ENCODE results near the gene MBP. TPM values are rescaled to one million over a fixed set of nuclear protein-coding genes. Genes with fewer than 3 reads are reported as not detected.
A peak's percentile ranks its signal among the peaks of the same experiment; 100 is the strongest.

MBP gene
- total RNA-seq, 2 experiments from 2014 or later, result 13.5 to 28.9 TPM

GRCh38 chr18:77121523-77121922, 11.1 kb downstream of the MBP start:
- ChIA-PET POLR2A (interaction anchor here (0.6 to 2.4 kb wide), 7 partner anchors 10 to 1449 kb away, joined by 3 to 12 read pairs (median 3); no protein-coding TSS in a partner anchor), CTCF (ENCODE audit: unreplicated experiment) (no interaction called here)
- Histone ChIP-seq H3K36me3 (ENCODE audit: insufficient read depth, low read length) (peaks cover 9% of the 10 kb centered on the region), H2AFZ (ENCODE audit: low read length) (no peak overlapping the region), H3K79me2 (ENCODE audit: insufficient read depth, low read depth, low read length) (peaks cover 31% of the 10 kb centered on the region; the same call in 1 of the 2 replicates), H3K27ac (ENCODE audit: low read depth, low read length, poor library complexity, severe bottlenecking) (no peak overlapping the region), H3K4me3 (ENCODE audit: low read depth, low read length, poor library complexity, severe bottlenecking) (no peak overlapping the region), H3K4me2 (ENCODE audit: low read length) (peak overlapping the region; percentile 26; the same call in 1 of the 2 replicates), H4K20me1 (ENCODE audit: insufficient read depth, low read length) (no peaks in the 10 kb centered on the region), H3K4me1 (ENCODE audit: insufficient read depth, low read length, poor library complexity, severe bottlenecking) (peaks cover 63% of the 10 kb centered on the region), H3K9me3 (ENCODE audit: low read length) (no peaks in the 10 kb centered on the region), H3K9me2 (ENCODE audit: insufficient read depth, low read length) (no peaks in the 10 kb centered on the region)
- DNase-seq (ENCODE audit: low spot score), result no peak
- no TSS peak for BruUV-seq (replicated peaks)
- TF ChIP-seq CTCF (conservative IDR thresholded peaks at IDR 0.05; ENCODE audit: low read length), result no peak
- TF ChIP-seq EZH2phosphoT487 (IDR thresholded peaks at IDR 0.05; ENCODE audit: borderline replicate concordance, low read depth, low read length), result no peak
- intact Hi-C loops (cut with micrococcal nuclease; ENCODE audit: unreplicated experiment), result loop anchor here (5.0 to 10.0 kb wide), 2 partner anchors 139 to 627 kb away; partner anchors contain the start of gene ZNF516

GRCh38 chr18:77119851-77120491, 12.6 kb downstream of the MBP start:
- TF ChIP-seq CTCF (conservative IDR thresholded peaks at IDR 0.05; ENCODE audit: low read length) (no peak), EZH2phosphoT487 (IDR thresholded peaks at IDR 0.05; ENCODE audit: borderline replicate concordance, low read depth, low read length) (no peak)
- CTCF ChIA-PET (ENCODE audit: unreplicated experiment), result no interaction called here
- no peak overlapping the region for H3K27ac ChIP-seq (ENCODE audit: low read depth, low read length, poor library complexity, severe bottlenecking)
- intact Hi-C loops (cut with micrococcal nuclease; ENCODE audit: unreplicated experiment), result loop anchor here (1.0 to 10.0 kb wide), 3 partner anchors 18 to 625 kb away; partner anchors contain the start of gene ZNF516
- BruUV-seq (replicated peaks), result no TSS peak
- peaks cover 15% of the 10 kb centered on the region for H3K36me3 ChIP-seq (ENCODE audit: insufficient read depth, low read length)
- peak overlapping the region; percentile 47 for H3K4me2 ChIP-seq (ENCODE audit: low read length)
- peak; percentile 39 for DNase-seq (ENCODE audit: low spot score)
- H3K4me3 ChIP-seq (ENCODE audit: low read depth, low read length, poor library complexity, severe bottlenecking), result no peak overlapping the region
- no peaks in the 10 kb centered on the region for H3K9me2 ChIP-seq (ENCODE audit: insufficient read depth, low read length)
- H2AFZ ChIP-seq (ENCODE audit: low read length), result no peak overlapping the region
- peaks cover 48% of the 10 kb centered on the region for H3K4me1 ChIP-seq (ENCODE audit: insufficient read depth, low read length, poor library complexity, severe bottlenecking)
- peaks cover 15% of the 10 kb centered on the region; the same call in 1 of the 2 replicates for H3K79me2 ChIP-seq (ENCODE audit: insufficient read depth, low read depth, low read length)
- no peaks in the 10 kb centered on the region for H3K9me3 ChIP-seq (ENCODE audit: low read length)
- H4K20me1 ChIP-seq (ENCODE audit: insufficient read depth, low read length), result no peaks in the 10 kb centered on the region
- POLR2A ChIA-PET, result interaction anchor here (2.4 kb wide), 1 partner anchor 12 kb away, joined by 12 read pairs; no protein-coding TSS in a partner anchor

All from OCI-LY7 (cell line).